Measurements from ENCODE around the gene CAPZB. TPM values are rescaled to one million over a fixed set of nuclear protein-coding genes. Genes with fewer than 3 reads are reported as not detected.
A peak's percentile ranks its signal among the peaks of the same experiment; 100 is the strongest.

CAPZB gene
- polyA plus RNA-seq, 1 of the 3 experiments (the other 2 are of a cell fraction) = 122 TPM

GRCh38 chr1:19433719-19433998 lies 51.7 kb downstream of the CAPZB start:
- no peak for DNase-seq
- Histone ChIP-seq H4K20me1 (ENCODE audit: insufficient read depth) (peaks cover 96% of the 10 kb centered on the region), H3K4me2 (no peak overlapping the region), H3K27ac (ENCODE audit: low read depth in 2 of 2, low read length in 1 of 2) (peak overlapping the region; percentile 22 to 62; a peak in 2 of 4 replicates), H3K36me3 (replicated peaks in 1 of 2; ENCODE audit: control insufficient read depth in 1 of 2, insufficient read depth in 2 of 2, low read length in 1 of 2) (peaks cover 4 to 10% of the 10 kb centered on the region in 2 experiments), H3K4me1 (ENCODE audit: control insufficient read depth in 1 of 2, insufficient read depth in 2 of 2, low read depth in 1 of 2, low read length in 1 of 2) (peaks cover 64 to 70% of the 10 kb centered on the region in 2 experiments), H2AFZ (ENCODE audit: low read depth) (no peak overlapping the region), H3K9me2 (no peaks in the 10 kb centered on the region), H3K27me3 (ENCODE audit: insufficient read depth) (no peaks in the 10 kb centered on the region), H3K9ac (no peak overlapping the region), H3F3A (replicated peaks; ENCODE audit: insufficient read depth) (peaks cover 23% of the 10 kb centered on the region), H3K79me2 (ENCODE audit: insufficient read depth) (peaks cover 98% of the 10 kb centered on the region), H3K9me3 (no peaks in the 10 kb centered on the region), H3K4me3 (ENCODE audit: low read depth in 2 of 2, low read length in 1 of 2) (no peak overlapping the region)
- TF ChIP-seq USF2 (IDR thresholded peaks at IDR 0.05; ENCODE audit: borderline replicate concordance, low read depth, low read length) (no peak), RFX5 (IDR thresholded peaks at IDR 0.05; ENCODE audit: low read length) (no peak), SIN3A (IDR thresholded peaks at IDR 0.05; ENCODE audit: borderline replicate concordance, low read depth, low read length) (no peak)
- TF ChIP-seq, protein P1, sequence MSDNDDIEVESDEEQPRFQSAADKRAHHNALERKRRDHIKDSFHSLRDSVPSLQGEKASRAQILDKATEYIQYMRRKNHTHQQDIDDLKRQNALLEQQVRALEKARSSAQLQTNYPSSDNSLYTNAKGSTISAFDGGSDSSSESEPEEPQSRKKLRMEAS (IDR thresholded peaks at IDR 0.05; ENCODE audit: low read depth) = 0 out of 2 replicates have a peak, but pooled peaks have one; percentile 4
- TF ChIP-seq, protein P2, sequence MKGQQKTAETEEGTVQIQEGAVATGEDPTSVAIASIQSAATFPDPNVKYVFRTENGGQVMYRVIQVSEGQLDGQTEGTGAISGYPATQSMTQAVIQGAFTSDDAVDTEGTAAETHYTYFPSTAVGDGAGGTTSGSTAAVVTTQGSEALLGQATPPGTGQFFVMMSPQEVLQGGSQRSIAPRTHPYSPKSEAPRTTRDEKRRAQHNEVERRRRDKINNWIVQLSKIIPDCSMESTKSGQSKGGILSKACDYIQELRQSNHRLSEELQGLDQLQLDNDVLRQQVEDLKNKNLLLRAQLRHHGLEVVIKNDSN (IDR thresholded peaks at IDR 0.05; ENCODE audit: borderline replicate concordance, low read depth) = no peak
- TF ChIP-seq, protein P3, sequence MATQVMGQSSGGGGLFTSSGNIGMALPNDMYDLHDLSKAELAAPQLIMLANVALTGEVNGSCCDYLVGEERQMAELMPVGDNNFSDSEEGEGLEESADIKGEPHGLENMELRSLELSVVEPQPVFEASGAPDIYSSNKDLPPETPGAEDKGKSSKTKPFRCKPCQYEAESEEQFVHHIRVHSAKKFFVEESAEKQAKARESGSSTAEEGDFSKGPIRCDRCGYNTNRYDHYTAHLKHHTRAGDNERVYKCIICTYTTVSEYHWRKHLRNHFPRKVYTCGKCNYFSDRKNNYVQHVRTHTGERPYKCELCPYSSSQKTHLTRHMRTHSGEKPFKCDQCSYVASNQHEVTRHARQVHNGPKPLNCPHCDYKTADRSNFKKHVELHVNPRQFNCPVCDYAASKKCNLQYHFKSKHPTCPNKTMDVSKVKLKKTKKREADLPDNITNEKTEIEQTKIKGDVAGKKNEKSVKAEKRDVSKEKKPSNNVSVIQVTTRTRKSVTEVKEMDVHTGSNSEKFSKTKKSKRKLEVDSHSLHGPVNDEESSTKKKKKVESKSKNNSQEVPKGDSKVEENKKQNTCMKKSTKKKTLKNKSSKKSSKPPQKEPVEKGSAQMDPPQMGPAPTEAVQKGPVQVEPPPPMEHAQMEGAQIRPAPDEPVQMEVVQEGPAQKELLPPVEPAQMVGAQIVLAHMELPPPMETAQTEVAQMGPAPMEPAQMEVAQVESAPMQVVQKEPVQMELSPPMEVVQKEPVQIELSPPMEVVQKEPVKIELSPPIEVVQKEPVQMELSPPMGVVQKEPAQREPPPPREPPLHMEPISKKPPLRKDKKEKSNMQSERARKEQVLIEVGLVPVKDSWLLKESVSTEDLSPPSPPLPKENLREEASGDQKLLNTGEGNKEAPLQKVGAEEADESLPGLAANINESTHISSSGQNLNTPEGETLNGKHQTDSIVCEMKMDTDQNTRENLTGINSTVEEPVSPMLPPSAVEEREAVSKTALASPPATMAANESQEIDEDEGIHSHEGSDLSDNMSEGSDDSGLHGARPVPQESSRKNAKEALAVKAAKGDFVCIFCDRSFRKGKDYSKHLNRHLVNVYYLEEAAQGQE (IDR thresholded peaks at IDR 0.05; ENCODE audit: low read depth, low read length) = no peak
- ChIA-PET POLR2A (no interaction called here), CTCF (interaction anchor here (0.7 to 10.1 kb wide), 7 partner anchors 12 to 226 kb away, joined by 3 to 74 read pairs (median 3); no protein-coding TSS in a partner anchor)
- 67% methylated on average over 2 of the region's 2 CpGs for WGBS (ENCODE audit: low lambda C conversion rate)

DNA sequence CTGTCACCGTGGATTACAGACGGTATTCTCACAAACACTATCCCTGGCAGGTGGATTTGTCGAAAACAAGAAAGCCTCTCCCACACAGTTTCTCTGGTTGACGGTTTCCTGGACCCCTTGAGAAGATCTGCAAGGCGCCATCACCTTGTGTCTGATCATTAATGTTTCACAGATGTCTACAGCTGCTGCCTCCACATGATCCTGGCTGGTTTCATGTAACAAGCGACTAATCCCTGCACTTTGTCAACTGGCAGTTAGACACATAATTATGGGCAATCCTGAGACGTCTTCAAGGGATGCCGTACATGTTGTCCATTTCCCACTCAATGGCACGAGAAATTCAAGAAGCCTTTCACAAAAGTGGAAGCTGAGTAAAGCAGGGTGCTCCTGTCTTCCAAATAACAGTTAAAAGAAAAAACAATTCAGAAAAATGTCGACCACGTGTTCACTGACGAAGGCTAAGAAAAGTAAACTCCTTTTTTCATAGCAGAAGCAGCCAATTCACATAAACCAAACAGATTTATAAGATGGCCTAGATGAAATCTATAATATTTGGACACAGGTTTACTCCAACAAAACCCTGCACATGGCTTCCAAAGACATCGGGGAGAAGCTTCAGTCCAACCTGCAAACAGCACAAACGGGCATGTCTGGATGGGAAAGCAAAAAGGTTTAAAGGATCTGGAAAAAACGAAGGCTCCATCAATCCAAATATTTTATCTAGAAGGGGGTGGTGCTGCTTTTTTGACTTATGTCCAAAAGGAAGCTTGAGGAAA lies 52.2 kb downstream of the CAPZB start:
- Histone ChIP-seq H3K9ac (no peak overlapping the region), H3K36me3 (replicated peaks in 1 of 2; ENCODE audit: control insufficient read depth in 1 of 2, insufficient read depth in 2 of 2, low read length in 1 of 2) (peaks cover 4 to 10% of the 10 kb centered on the region in 2 experiments), H3K4me1 (ENCODE audit: control insufficient read depth in 1 of 2, insufficient read depth in 2 of 2, low read depth in 1 of 2, low read length in 1 of 2) (peaks cover 58 to 68% of the 10 kb centered on the region in 2 experiments), H3K4me2 (no peak overlapping the region), H3K9me2 (no peaks in the 10 kb centered on the region), H3K27ac (ENCODE audit: low read depth in 2 of 2, low read length in 1 of 2) (peak overlapping the region; percentile 22 to 62; a peak in 2 of 4 replicates), H3K79me2 (ENCODE audit: insufficient read depth) (peaks cover 98% of the 10 kb centered on the region), H3F3A (replicated peaks; ENCODE audit: insufficient read depth) (peaks cover 23% of the 10 kb centered on the region), H3K27me3 (ENCODE audit: insufficient read depth) (no peaks in the 10 kb centered on the region), H4K20me1 (ENCODE audit: insufficient read depth) (peaks cover 96% of the 10 kb centered on the region), H2AFZ (ENCODE audit: low read depth) (no peak overlapping the region), H3K4me3 (ENCODE audit: low read depth in 2 of 2, low read length in 1 of 2) (no peak overlapping the region), H3K9me3 (no peaks in the 10 kb centered on the region)
- ChIA-PET POLR2A (no interaction called here), CTCF (interaction anchor here (0.6 to 10.1 kb wide), 7 partner anchors 10 to 226 kb away, joined by 3 to 74 read pairs (median 3); no protein-coding TSS in a partner anchor)
- 77% methylated on average over 15 of the region's 15 CpGs for WGBS (ENCODE audit: low lambda C conversion rate)
- no peak for DNase-seq
- TF ChIP-seq TCF12 (IDR thresholded peaks at IDR 0.05) (peak; percentile 80), FOSL2 (IDR thresholded peaks at IDR 0.05; ENCODE audit: borderline replicate concordance, low read depth) (no peak), PBX3 (IDR thresholded peaks at IDR 0.05) (peak; percentile 46)
- TF ChIP-seq, protein P1 (IDR thresholded peaks at IDR 0.05; ENCODE audit: low read depth) = 0 out of 2 replicates have a peak, but pooled peaks have one; percentile 9

Data from SK-N-SH (cell line).